Keratinocyte (primary cell): ENCODE results near the gene SWT1.

Experiments used
- CTCF ChIP-seq, 3 experiments: IDR thresholded peaks in 1 of 3; conservative IDR thresholded peaks in 1 of 3; optimal IDR thresholded peaks in 1 of 3; 2 replicates in 2 of 3; 3 replicates in 1 of 3; pipeline versions ENCODE3 to v1.5.1; 2011; ENCODE audit warnings: low read length in 3 of 3, mild to moderate bottlenecking in 3 of 3, moderate library complexity in 2 of 3, control low read depth in 1 of 3, inconsistent platforms in 1 of 3; ENCODE audit not compliant: insufficient read depth in 2 of 3; ENCODE audit errors: extremely low read depth in 1 of 3
- EZH2 ChIP-seq: IDR thresholded peaks from one replicate; pipeline ENCODE4 v1.6.1; 2012; ENCODE audit warnings: inconsistent platforms, mild to moderate bottlenecking, low read length, moderate library complexity

- TF ChIP-seq CTCF (optimal IDR thresholded peaks at IDR 0.05 in 1 of 3, IDR thresholded peaks at IDR 0.05 in 1 of 3, conservative IDR thresholded peaks at IDR 0.05 in 1 of 3; ENCODE audit: extremely low read depth in 1 of 3, insufficient read depth in 2 of 3, low read length in 3 of 3): no peak
- no peak for TF ChIP-seq EZH2
Measured at GRCh38 chr1:185111873-185112272, 45.1 kb upstream of the SWT1 start.
